AG09319 (cell line): ENCODE measurements around the gene NEDD4L.
"Not testable (repeated sequence)": the region's sequence is repeated elsewhere in the genome, so short reads cannot be mapped to it uniquely, and the experiment has no call there.

Experiments
- DNase-seq: peaks from one replicate; pipeline ENCODE4 v3.0.0-alpha.2; 2010; ENCODE audit warnings: low read depth; ENCODE audit errors: extremely low read depth
- TF ChIP-seq, protein P1 (sequence below): IDR thresholded peaks from 2 replicates; pipeline ENCODE4 v1.5.1; 2011; ENCODE audit warnings: low read depth, mild to moderate bottlenecking, inconsistent platforms, low read length, moderate library complexity

The NEDD4L gene

DNA sequence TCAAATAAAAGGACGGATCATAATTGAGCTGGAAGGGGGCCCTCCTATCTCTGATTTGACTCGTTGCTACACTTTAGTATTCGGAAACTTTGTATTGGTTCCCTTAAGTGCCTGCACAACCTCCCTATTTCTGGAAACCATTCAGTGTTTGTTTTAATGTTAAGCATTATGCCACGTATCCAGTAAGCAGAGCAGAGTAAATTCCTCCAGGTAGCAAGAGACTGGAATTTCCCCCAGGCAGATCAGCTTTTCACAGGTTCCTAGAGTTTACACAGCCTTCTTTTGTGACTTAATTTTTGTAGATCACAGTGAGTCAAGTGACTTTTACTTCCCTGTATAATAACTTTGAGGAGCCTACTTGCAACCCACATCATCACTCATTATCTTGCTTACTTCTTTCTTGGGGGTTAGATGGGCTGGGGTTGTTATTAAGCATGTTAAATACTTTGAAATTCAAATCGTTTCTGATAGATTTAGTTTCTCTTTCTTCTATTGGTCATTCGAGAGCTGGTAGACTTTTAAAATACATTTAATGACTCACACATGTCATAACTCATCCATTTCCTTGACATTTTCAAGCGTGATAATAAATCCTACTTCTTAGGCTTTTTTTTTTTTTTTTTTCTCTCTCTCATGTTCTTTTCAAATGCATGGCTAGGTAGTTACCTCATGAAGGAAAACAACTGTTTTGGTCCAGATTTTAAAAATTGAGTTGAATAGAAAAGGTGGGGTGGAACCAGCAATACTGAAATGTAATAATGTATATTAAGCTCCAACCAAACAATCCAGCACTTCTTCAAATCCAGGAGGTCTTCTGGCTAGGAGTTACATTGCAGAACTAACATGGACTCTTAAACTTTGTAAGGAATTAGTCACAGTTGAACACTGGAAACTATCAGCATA is 219.3 kb downstream of the NEDD4L start:
- TF ChIP-seq, protein P1, sequence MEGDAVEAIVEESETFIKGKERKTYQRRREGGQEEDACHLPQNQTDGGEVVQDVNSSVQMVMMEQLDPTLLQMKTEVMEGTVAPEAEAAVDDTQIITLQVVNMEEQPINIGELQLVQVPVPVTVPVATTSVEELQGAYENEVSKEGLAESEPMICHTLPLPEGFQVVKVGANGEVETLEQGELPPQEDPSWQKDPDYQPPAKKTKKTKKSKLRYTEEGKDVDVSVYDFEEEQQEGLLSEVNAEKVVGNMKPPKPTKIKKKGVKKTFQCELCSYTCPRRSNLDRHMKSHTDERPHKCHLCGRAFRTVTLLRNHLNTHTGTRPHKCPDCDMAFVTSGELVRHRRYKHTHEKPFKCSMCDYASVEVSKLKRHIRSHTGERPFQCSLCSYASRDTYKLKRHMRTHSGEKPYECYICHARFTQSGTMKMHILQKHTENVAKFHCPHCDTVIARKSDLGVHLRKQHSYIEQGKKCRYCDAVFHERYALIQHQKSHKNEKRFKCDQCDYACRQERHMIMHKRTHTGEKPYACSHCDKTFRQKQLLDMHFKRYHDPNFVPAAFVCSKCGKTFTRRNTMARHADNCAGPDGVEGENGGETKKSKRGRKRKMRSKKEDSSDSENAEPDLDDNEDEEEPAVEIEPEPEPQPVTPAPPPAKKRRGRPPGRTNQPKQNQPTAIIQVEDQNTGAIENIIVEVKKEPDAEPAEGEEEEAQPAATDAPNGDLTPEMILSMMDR, result no peak
- DNase-seq, result no peak

DNA sequence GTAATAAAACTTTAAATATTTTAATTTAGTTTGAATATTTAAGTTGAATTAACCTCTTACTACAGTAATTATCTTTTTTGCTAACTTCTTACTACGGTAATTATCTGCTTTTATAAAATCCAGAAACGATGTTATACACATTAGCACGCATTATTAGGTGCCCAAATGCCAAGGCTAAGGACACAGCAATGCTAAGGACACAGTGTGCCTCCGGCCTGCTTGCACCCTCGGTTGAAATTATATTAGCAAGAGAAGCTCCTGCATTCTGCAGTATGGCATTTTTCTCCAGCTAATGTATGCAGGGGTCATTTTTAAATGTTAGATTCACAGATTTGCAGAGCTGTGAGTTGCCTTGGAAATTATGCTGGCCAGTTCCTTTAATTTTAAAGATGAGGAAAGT is 220.0 kb downstream of the NEDD4L start:
- no peak for DNase-seq
- TF ChIP-seq, protein P1, result no peak

DNA sequence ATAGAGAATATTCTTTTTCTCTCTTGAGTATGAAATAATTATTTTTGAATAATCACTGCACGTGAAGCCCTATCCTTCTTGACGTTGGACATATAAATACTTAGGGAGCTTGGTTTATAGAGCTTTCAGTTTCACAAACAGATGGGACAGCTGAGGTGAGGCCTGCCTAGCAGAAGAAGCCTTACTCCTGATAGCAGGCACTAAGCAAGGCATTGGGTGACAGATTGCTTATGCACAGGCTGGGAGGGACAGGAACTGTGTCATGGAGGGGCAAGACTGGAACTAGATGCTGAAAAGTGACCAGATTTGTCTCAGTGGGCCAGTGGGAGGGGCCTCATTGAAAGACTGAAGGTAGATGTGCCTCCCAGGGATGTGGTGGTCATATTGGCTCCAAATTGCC is 220.8 kb downstream of the NEDD4L start:
- no peak for DNase-seq
- TF ChIP-seq, protein P1, result no peak

- DNase-seq, result not testable (repeated sequence)
Observed at GRCh38 chr18:58265489-58265888, 221.5 kb downstream of the NEDD4L start.

- DNase-seq, result no peak
- TF ChIP-seq, protein P1, result no peak
Observed at GRCh38 chr18:58266291-58266690, 222.3 kb downstream of the NEDD4L start.

DNA sequence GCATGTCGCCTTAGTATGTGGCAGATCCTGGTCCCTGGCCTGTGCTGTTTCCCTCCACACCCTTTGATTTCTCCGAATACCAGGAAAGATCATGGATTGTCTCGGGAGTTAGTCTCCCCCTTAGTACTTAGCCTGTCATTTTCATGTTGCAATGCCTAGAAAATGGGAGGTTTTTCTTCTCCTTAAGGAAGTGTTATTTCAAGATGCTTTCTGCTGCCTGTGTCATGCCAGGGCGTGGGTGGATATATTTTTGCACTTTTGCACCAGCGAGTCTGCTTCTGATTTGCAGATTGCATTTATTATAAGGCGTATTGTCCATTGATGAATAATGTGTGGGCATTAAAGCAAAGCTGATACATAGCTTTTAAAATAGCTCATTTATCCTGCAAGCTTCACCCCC is 223.5 kb downstream of the NEDD4L start:
- no peak for DNase-seq
- TF ChIP-seq, protein P1, result no peak

- no peak for DNase-seq
- TF ChIP-seq, protein P1, result no peak
Observed at GRCh38 chr18:58268849-58269248, 224.8 kb downstream of the NEDD4L start.

- no peak for DNase-seq
- TF ChIP-seq, protein P1, result no peak
Observed at GRCh38 chr18:58269931-58270330, 225.9 kb downstream of the NEDD4L start.
